D721Med (cell line): ENCODE measurements around the gene CAMK1G.

ENCODE experiments used
- DNase-seq: peaks from one replicate; pipeline ENCODE4 v3.0.0; 2011; ENCODE audit warnings: low spot score; ENCODE audit not compliant: insufficient read length
- FAIRE-seq: peaks from 2 replicates; lab custom pipeline; 2011; peaks lifted over from hg19 to GRCh38; lab: Jason Lieb, UNC
- TF ChIP-seq, protein P1 (sequence below): IDR thresholded peaks from 2 replicates; pipeline ENCODE4 v1.5.1; 2012; ENCODE audit warnings: mild to moderate bottlenecking, control low read depth; ENCODE audit not compliant: insufficient read depth; ENCODE audit errors: missing control alignments

Gene CAMK1G

DNA sequence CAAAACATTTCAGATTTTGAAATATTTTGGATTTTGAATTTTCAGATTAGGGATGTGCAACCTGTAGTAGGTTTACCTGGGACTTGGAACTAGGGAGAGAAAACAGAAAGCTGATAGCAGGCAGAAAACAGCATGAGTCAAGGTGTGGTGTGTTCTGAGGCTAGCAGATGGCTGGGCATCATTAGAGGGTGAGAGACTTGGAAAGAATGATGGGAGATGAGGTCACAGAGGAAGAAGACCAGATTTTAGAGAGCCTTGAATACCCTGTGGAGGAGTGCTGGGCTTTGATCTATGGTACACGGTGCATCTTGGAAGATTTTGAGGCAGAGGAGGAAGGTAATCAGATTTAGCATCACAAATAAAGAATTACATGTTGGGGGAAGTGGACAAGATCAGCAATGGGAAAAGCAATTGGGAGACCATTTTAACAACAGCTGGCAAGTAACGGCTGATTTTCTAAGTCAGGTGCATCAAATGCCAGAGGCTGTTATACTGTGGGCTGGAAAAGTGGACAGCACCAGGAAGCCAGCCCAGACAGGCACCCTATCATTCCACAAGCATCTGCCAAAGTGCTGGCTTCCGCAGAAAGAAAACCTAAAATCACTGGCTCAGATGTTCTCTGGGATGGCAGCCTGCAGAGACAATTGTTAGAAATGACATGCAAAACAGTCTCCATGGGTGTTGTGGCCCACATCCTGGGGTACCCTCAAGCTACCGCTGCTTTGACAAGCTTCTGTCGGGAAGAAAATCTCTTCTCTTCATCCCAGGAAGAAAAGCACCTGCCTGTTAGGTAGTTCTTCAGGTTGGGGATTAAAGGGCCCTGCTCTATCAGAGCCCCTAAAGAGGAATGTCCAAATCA is 30.9 kb upstream of the CAMK1G start:
- TF ChIP-seq, protein P1, sequence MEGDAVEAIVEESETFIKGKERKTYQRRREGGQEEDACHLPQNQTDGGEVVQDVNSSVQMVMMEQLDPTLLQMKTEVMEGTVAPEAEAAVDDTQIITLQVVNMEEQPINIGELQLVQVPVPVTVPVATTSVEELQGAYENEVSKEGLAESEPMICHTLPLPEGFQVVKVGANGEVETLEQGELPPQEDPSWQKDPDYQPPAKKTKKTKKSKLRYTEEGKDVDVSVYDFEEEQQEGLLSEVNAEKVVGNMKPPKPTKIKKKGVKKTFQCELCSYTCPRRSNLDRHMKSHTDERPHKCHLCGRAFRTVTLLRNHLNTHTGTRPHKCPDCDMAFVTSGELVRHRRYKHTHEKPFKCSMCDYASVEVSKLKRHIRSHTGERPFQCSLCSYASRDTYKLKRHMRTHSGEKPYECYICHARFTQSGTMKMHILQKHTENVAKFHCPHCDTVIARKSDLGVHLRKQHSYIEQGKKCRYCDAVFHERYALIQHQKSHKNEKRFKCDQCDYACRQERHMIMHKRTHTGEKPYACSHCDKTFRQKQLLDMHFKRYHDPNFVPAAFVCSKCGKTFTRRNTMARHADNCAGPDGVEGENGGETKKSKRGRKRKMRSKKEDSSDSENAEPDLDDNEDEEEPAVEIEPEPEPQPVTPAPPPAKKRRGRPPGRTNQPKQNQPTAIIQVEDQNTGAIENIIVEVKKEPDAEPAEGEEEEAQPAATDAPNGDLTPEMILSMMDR, result no peak
- FAIRE-seq (no peak), DNase-seq (no peak)

DNA sequence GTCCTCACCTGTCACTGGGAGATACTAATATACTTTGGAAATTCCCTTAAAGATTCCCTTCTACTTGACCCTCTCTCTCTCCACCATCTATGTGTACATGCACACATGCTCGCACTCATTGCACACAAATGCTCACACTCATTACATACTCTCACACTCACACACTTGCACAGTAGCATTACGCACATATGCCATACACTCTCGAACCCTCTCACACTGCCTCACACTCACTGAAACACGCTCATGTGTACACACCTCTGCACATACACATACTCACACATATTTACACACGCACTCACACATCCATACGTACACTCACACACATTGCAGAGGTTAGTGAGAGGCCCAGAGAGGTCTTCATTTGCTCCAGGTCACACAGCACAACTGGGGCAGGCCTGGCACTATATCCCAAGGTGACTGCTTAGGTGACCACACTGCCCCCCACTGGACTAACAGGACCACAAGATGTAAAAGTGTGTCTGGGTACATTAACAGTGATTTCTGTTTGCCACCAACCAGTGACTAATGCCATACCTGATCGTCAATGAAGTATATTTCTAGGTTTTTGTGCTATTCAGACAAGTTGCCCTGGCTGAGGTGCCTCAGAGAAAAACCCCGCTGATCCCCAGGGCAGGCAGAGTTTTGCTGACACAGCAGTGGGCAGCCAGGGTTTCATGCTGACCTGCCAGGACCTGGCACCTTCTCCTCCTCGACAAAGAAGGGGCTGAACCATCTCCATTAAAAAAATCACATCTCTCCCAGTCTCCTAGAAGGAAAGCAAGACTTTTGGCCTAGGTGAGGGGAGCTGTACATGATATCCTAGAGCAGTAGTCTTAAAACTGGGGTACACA is 28.5 kb upstream of the CAMK1G start:
- TF ChIP-seq, protein P1, result no peak
- DNase-seq, result no peak
- no peak for FAIRE-seq

DNA sequence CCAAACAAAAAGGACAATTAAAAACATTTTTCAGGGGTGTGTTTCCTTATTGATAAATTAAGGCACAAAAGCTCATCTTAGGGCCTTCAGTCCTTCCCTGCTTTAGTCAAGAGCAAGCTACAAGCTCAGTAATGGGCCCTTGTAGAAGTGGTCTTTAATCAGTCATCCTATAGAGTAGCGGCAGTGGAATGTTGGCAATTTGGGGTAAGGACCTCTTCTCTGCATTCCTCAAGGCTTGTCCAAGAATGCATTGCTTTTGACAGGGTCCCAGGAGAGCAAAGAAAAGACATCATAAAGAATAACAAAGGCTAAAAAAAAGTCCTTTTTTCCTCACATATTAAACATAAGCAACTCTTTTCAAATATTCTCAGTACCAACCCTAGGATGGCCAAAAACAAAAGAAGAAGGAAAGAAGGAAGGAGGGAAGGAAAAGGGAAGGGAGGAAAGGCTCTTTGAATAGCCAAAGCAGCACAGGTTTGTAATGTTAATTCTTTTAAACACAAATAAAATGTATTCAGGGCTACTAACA is 27.3 kb upstream of the CAMK1G start:
- FAIRE-seq (no peak), DNase-seq (no peak)
- TF ChIP-seq, protein P1, result no peak

DNA sequence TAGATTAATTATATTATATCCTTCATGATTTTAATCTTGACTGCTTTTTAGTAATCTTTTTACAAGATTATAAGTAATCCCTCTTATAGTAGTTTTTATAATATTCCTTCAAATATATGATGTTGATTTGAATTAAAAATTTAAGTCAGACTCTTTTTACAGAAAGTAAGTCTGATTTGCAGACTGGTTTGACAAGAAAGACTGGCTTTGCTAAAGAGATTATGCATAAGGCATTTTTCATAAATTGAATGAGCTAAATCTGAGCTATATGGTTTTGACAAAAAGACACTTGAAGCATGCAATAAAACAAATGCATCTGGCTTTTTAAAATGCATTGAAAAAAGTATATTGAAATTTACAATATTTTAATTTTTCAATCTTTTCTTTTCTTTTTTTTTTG is 26.3 kb upstream of the CAMK1G start:
- FAIRE-seq, result no peak
- TF ChIP-seq, protein P1, result no peak

DNA sequence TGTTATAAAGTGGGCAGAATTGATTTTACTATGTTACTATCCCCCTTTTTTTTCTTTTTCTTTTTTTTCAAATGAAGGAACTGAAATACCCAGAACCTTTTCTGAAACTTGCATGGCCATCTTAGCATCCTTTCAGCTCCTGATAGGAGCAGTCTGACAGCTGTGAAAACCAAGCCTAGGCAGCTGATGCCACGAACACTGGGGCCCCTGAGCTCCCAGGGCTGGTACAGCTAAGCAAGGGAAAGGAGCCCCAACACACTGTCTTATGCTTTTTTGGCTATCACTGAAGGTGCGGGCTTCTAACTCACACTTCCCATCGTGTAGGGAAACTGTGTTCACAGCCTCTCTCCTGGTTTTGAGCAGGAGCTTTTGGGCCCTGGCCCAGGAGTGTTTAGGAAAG is 23.0 kb upstream of the CAMK1G start:
- TF ChIP-seq, protein P1, result no peak
- FAIRE-seq, result no peak

More for the DNA sequence above, 26.3 kb upstream of the CAMK1G start:
- no peak for DNase-seq

DNA sequence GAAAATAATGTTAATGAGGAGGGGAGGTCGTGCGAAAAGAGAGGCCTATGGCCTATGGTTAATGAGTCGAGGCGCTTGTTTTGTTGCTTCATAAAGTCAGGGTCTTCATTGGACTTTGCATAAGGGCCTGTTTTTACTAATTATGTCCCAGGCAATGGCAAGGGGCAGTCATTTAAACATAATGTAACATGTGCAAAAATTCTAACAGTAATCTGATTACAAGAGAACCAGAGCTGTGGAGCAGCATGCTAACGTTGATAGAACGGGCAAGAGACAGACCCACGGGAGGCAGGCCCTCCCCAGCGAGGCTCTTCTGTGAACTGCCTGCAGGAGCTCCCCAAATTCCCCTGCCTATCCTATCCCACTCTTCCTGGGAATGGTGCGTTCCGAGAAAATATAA is 22.6 kb upstream of the CAMK1G start:
- no peak for FAIRE-seq
- no peak for DNase-seq
- TF ChIP-seq, protein P1, result no peak

More for the DNA sequence above, 23.0 kb upstream of the CAMK1G start:
- DNase-seq, result no peak
